HG03066 (cell line): ENCODE data around the gene RIMBP2.

Source experiments
- ATAC-seq: cut with Tn5 transposase; IDR thresholded peaks from one replicate; pipeline ENCODE4 v1.9.1; 2021; ENCODE audit warnings: low read depth; ENCODE audit not compliant: unreplicated experiment

The RIMBP2 gene

GRCh38 chr12:130476451-130477135 is 239.5 kb downstream of the RIMBP2 start:
- no peak for ATAC-seq

- no peak for ATAC-seq
Observed at GRCh38 chr12:130474599-130475269, 241.4 kb downstream of the RIMBP2 start.

GRCh38 chr12:130473266-130473665 is 242.8 kb downstream of the RIMBP2 start:
- no peak for ATAC-seq

GRCh38 chr12:130470969-130471368 is 245.1 kb downstream of the RIMBP2 start:
- no peak for ATAC-seq

- no peak for ATAC-seq
Observed at GRCh38 chr12:130469552-130469951, 246.5 kb downstream of the RIMBP2 start.

GRCh38 chr12:130468700-130469245 is 247.3 kb downstream of the RIMBP2 start:
- ATAC-seq = no peak

- ATAC-seq = no peak
Observed at GRCh38 chr12:130468186-130468585, 247.9 kb downstream of the RIMBP2 start.

GRCh38 chr12:130465626-130466025 is 250.5 kb downstream of the RIMBP2 start:
- ATAC-seq = no peak

GRCh38 chr12:130465046-130465445 is 251.1 kb downstream of the RIMBP2 start:
- ATAC-seq = no peak

GRCh38 chr12:130463818-130464670 is 252.1 kb downstream of the RIMBP2 start:
- no peak for ATAC-seq

GRCh38 chr12:130463275-130463658 is 252.8 kb downstream of the RIMBP2 start:
- ATAC-seq = no peak

- no peak for ATAC-seq
Observed at GRCh38 chr12:130462558-130463274, 253.4 kb downstream of the RIMBP2 start.

- ATAC-seq = no peak
Observed at GRCh38 chr12:130461839-130462557, 254.1 kb downstream of the RIMBP2 start.

- no peak for ATAC-seq
Observed at GRCh38 chr12:130461447-130461815, 254.7 kb downstream of the RIMBP2 start.

GRCh38 chr12:130460611-130461446 is 255.3 kb downstream of the RIMBP2 start:
- no peak for ATAC-seq

GRCh38 chr12:130459916-130460315 is 256.2 kb downstream of the RIMBP2 start:
- ATAC-seq = no peak

- no peak for ATAC-seq
Observed at GRCh38 chr12:130458341-130458740, 257.8 kb downstream of the RIMBP2 start.

- ATAC-seq = no peak
Observed at GRCh38 chr12:130457215-130457614, 258.9 kb downstream of the RIMBP2 start.
